BE2C (cell line): Measurements from ENCODE around the gene PDE3A.

ENCODE experiments used
- DNase-seq: peaks from one replicate; pipeline ENCODE4 v3.0.0-alpha.2; 2020
- H3K27me3 ChIP-seq: fragments of 250-450 bp; sonication (Bioruptor Pico); 2 replicates; pipeline ENCODE4 v1.5.1; 2020; ENCODE audit warnings: mild to moderate bottlenecking
- H3K36me3 ChIP-seq: fragments of 250-450 bp; sonication (Bioruptor Pico); 2 replicates; pipeline ENCODE4 v1.5.1; 2020; ENCODE audit warnings: mild to moderate bottlenecking
- H3K4me1 ChIP-seq: fragments of 250-450 bp; sonication (Bioruptor Pico); 2 replicates; pipeline ENCODE4 v1.5.1; 2020
- H3K4me3 ChIP-seq: 2 replicates; pipeline ENCODE4 v1.5.1; 2011; ENCODE audit warnings: low read depth, low read length
- H3K9me3 ChIP-seq: fragments of 250-450 bp; sonication (Bioruptor Pico); 2 replicates; pipeline ENCODE4 v1.5.1; 2020
- TF ChIP-seq, protein P1 (sequence below): IDR thresholded peaks from 2 replicates; pipeline ENCODE4 v1.5.1; 2012; ENCODE audit warnings: mild to moderate bottlenecking, low read depth, low read length

Gene PDE3A

DNA sequence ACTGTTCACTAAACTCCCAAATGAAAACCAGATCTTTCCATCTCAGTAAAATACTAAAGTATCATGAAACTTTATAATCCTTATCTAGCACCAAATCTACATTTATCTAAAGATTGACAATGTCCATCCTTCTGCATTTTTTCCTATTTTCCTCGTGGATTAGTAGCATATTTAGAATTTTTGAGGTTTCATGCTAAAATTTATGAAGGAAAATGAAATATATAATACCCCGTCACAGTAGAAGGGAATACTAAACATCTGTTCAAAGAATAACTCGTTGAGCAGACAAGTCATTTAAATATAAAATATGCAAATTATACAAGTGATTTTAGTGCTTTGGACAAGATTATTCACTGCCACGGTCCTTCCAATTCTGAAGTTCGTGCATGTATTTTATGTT lies 204.1 kb downstream of the PDE3A start:
- no peaks in the 10 kb centered on the region for H3K27me3 ChIP-seq
- H3K4me1 ChIP-seq = peaks cover 2% of the 10 kb centered on the region; the same call in 1 of the 2 replicates
- DNase-seq = no peak
- TF ChIP-seq, protein P1, sequence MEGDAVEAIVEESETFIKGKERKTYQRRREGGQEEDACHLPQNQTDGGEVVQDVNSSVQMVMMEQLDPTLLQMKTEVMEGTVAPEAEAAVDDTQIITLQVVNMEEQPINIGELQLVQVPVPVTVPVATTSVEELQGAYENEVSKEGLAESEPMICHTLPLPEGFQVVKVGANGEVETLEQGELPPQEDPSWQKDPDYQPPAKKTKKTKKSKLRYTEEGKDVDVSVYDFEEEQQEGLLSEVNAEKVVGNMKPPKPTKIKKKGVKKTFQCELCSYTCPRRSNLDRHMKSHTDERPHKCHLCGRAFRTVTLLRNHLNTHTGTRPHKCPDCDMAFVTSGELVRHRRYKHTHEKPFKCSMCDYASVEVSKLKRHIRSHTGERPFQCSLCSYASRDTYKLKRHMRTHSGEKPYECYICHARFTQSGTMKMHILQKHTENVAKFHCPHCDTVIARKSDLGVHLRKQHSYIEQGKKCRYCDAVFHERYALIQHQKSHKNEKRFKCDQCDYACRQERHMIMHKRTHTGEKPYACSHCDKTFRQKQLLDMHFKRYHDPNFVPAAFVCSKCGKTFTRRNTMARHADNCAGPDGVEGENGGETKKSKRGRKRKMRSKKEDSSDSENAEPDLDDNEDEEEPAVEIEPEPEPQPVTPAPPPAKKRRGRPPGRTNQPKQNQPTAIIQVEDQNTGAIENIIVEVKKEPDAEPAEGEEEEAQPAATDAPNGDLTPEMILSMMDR = no peak
- no peaks in the 10 kb centered on the region for H3K36me3 ChIP-seq
- no peak overlapping the region for H3K4me3 ChIP-seq
- no peaks in the 10 kb centered on the region for H3K9me3 ChIP-seq

DNA sequence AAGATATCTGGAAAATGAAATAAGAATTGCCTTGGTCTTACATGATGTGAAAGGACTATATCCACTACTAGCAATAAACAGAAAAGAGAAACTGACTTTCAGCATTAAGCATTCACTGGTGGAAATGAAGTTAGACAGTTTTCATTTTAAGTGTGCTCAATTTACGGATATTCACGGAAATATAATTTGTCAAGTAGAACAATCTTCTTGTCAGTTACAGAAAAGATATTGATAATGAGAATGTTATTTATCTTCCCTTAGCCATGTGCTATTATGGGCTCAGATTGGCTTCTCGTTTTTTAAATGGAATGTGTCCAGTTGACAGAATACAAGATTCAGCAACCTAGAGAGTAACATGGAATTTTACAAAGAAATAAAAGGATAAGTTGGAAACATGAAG lies 208.2 kb downstream of the PDE3A start:
- H3K27me3 ChIP-seq = no peaks in the 10 kb centered on the region
- TF ChIP-seq, protein P1 = no peak

GRCh38 chr12:20577054-20577453 lies 208.7 kb downstream of the PDE3A start:
- Histone ChIP-seq H3K4me3 (no peak overlapping the region), H3K4me1 (no peaks in the 10 kb centered on the region), H3K9me3 (no peaks in the 10 kb centered on the region), H3K36me3 (no peaks in the 10 kb centered on the region), H3K27me3 (no peaks in the 10 kb centered on the region)
- TF ChIP-seq, protein P1 = no peak
- DNase-seq = no peak

More for the DNA sequence above, 208.2 kb downstream of the PDE3A start:
- H3K4me3 ChIP-seq = no peak overlapping the region
- H3K4me1 ChIP-seq = no peaks in the 10 kb centered on the region
- no peaks in the 10 kb centered on the region for H3K36me3 ChIP-seq
- no peak for DNase-seq
- no peaks in the 10 kb centered on the region for H3K9me3 ChIP-seq

- Histone ChIP-seq H3K36me3 (no peaks in the 10 kb centered on the region), H3K4me3 (no peak overlapping the region), H3K4me1 (no peaks in the 10 kb centered on the region), H3K9me3 (no peaks in the 10 kb centered on the region), H3K27me3 (no peaks in the 10 kb centered on the region)
- DNase-seq = no peak
- TF ChIP-seq, protein P1 = no peak
Observed at GRCh38 chr12:20578142-20578541, 209.8 kb downstream of the PDE3A start.

DNA sequence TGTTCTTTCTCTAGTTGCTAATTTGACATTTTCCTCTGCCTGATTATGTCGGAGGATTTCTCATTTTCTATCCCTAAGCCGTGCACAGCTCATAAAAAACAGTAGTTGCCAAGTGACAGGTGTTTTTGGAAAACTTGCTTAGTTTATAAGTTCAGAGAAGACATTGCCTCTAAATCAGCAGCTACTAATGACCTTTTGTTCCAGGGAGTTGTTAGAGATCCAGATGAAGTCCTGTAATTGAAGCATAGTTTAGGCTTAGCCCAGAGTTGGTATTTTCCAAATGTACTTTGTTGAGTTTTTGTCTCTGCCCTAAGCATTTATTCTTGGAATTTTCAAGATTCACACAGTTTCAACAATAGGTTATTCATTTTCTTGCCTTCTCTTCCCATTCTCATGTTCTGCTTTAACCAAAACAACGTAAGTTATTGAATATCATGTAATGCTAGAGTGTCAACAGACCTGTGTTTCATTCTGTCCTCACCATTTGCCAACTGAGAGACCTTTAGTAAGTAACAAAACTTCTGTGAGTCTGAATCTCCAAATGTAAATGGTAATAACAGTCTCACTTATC lies 216.8 kb downstream of the PDE3A start:
- no peak overlapping the region for H3K4me3 ChIP-seq
- H3K9me3 ChIP-seq = no peaks in the 10 kb centered on the region
- no peaks in the 10 kb centered on the region for H3K27me3 ChIP-seq
- TF ChIP-seq, protein P1 = no peak
- peaks cover 18% of the 10 kb centered on the region for H3K4me1 ChIP-seq
- no peak for DNase-seq
- H3K36me3 ChIP-seq = no peaks in the 10 kb centered on the region

- no peak for DNase-seq
- Histone ChIP-seq H3K4me1 (peaks cover 23% of the 10 kb centered on the region), H3K36me3 (no peaks in the 10 kb centered on the region), H3K4me3 (no peak overlapping the region), H3K27me3 (no peaks in the 10 kb centered on the region), H3K9me3 (no peaks in the 10 kb centered on the region)
- TF ChIP-seq, protein P1 = no peak
Observed at GRCh38 chr12:20585913-20586312, 217.6 kb downstream of the PDE3A start.
